ENCODE data around the gene PAGE2B. TPM values are rescaled to one million over a fixed set of nuclear protein-coding genes. Genes with fewer than 3 reads are reported as not detected.
"Not testable (repeated sequence)": the region's sequence is repeated elsewhere in the genome, so short reads cannot be mapped to it uniquely, and the experiment has no call there.

The PAGE2B gene
- total RNA-seq, 1 experiment from 2014 or later, result not detected

DNA sequence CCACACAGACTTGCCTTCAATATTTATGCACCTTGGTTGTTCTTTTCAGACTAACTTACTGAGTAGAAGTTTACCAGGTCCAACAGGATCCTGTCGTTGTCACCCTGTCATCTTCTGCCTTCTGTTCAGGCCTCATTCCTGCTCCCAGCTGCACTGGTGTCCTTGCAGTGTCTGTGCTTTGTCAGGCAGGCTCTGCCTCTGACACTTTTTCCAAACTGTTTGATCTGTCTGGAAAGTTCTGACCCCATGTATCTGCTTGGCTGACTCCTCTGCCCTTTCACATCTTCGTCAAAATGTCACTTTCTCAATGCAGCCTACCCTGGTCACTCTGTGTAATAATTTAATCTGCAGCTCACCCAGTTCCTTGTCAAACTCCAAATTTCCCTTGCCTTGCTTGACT lies 23.9 kb downstream of the PAGE2B start:
- no peaks in the 10 kb centered on the region for H3K9me3 ChIP-seq (ENCODE audit: low read length)
- H3K79me2 ChIP-seq (ENCODE audit: low read length), result no peaks in the 10 kb centered on the region
- no peak for DNase-seq
- no peaks in the 10 kb centered on the region for H3K36me3 ChIP-seq (ENCODE audit: insufficient read depth, low read length)
- H3K9ac ChIP-seq (ENCODE audit: low read length), result no peak overlapping the region
- H3K27ac ChIP-seq (ENCODE audit: low read length), result no peak overlapping the region
- no peak overlapping the region for H3K4me3 ChIP-seq (ENCODE audit: low read length)
- H3K4me1 ChIP-seq (ENCODE audit: low read length), result no peaks in the 10 kb centered on the region
- H3K4me2 ChIP-seq (ENCODE audit: low read depth, low read length, poor library complexity, severe bottlenecking), result no peak overlapping the region
- no peaks in the 10 kb centered on the region for H4K20me1 ChIP-seq (ENCODE audit: insufficient read depth, low read depth, low read length)
- H2AFZ ChIP-seq (ENCODE audit: low read length), result no peak overlapping the region
- H3K9me2 ChIP-seq (replicated peaks; ENCODE audit: insufficient read depth, low read length), result no peaks in the 10 kb centered on the region
- no peaks in the 10 kb centered on the region for H3K27me3 ChIP-seq (ENCODE audit: low read length)

- Histone ChIP-seq H3K27ac (ENCODE audit: low read length) (no peak overlapping the region), H3K79me2 (ENCODE audit: low read length) (no peaks in the 10 kb centered on the region)
Measured at GRCh38 chrX:55099162-55099561, 24.3 kb downstream of the PAGE2B start.

GRCh38 chrX:55102754-55103153 lies 27.9 kb downstream of the PAGE2B start:
- Histone ChIP-seq H2AFZ (ENCODE audit: low read length) (no peak overlapping the region), H3K27me3 (ENCODE audit: low read length) (no peaks in the 10 kb centered on the region), H3K4me2 (ENCODE audit: low read depth, low read length, poor library complexity, severe bottlenecking) (no peak overlapping the region)

More at GRCh38 chrX:55099162-55099561, 24.3 kb downstream of the PAGE2B start:
- Histone ChIP-seq H3K9me3 (ENCODE audit: low read length) (no peaks in the 10 kb centered on the region), H3K36me3 (ENCODE audit: insufficient read depth, low read length) (no peaks in the 10 kb centered on the region), H3K27me3 (ENCODE audit: low read length) (no peaks in the 10 kb centered on the region), H2AFZ (ENCODE audit: low read length) (no peak overlapping the region), H3K4me3 (ENCODE audit: low read length) (no peak overlapping the region), H3K9ac (ENCODE audit: low read length) (no peak overlapping the region), H3K4me1 (ENCODE audit: low read length) (no peaks in the 10 kb centered on the region), H3K4me2 (ENCODE audit: low read depth, low read length, poor library complexity, severe bottlenecking) (no peak overlapping the region), H3K9me2 (replicated peaks; ENCODE audit: insufficient read depth, low read length) (no peaks in the 10 kb centered on the region), H4K20me1 (ENCODE audit: insufficient read depth, low read depth, low read length) (no peaks in the 10 kb centered on the region)
- no peak for DNase-seq

GRCh38 chrX:55107262-55107661 lies 32.4 kb downstream of the PAGE2B start:
- Histone ChIP-seq H3K9me2 (replicated peaks; ENCODE audit: insufficient read depth, low read length) (no peaks in the 10 kb centered on the region), H3K9me3 (ENCODE audit: low read length) (no peaks in the 10 kb centered on the region), H3K9ac (ENCODE audit: low read length) (no peak overlapping the region), H3K4me3 (ENCODE audit: low read length) (no peak overlapping the region), H4K20me1 (ENCODE audit: insufficient read depth, low read depth, low read length) (no peaks in the 10 kb centered on the region), H2AFZ (ENCODE audit: low read length) (no peak overlapping the region), H3K4me2 (ENCODE audit: low read depth, low read length, poor library complexity, severe bottlenecking) (no peak overlapping the region), H3K27ac (ENCODE audit: low read length) (no peak overlapping the region), H3K4me1 (ENCODE audit: low read length) (no peaks in the 10 kb centered on the region), H3K27me3 (ENCODE audit: low read length) (no peaks in the 10 kb centered on the region), H3K36me3 (ENCODE audit: insufficient read depth, low read length) (no peaks in the 10 kb centered on the region), H3K79me2 (ENCODE audit: low read length) (no peaks in the 10 kb centered on the region)
- DNase-seq, result no peak

More at GRCh38 chrX:55102754-55103153, 27.9 kb downstream of the PAGE2B start:
- Histone ChIP-seq H3K4me3 (ENCODE audit: low read length) (no peak overlapping the region), H3K9ac (ENCODE audit: low read length) (no peak overlapping the region), H3K9me3 (ENCODE audit: low read length) (no peaks in the 10 kb centered on the region), H3K4me1 (ENCODE audit: low read length) (no peaks in the 10 kb centered on the region), H4K20me1 (ENCODE audit: insufficient read depth, low read depth, low read length) (no peaks in the 10 kb centered on the region), H3K9me2 (replicated peaks; ENCODE audit: insufficient read depth, low read length) (no peaks in the 10 kb centered on the region), H3K79me2 (ENCODE audit: low read length) (no peaks in the 10 kb centered on the region), H3K36me3 (ENCODE audit: insufficient read depth, low read length) (no peaks in the 10 kb centered on the region), H3K27ac (ENCODE audit: low read length) (no peak overlapping the region)
- DNase-seq, result no peak

DNA sequence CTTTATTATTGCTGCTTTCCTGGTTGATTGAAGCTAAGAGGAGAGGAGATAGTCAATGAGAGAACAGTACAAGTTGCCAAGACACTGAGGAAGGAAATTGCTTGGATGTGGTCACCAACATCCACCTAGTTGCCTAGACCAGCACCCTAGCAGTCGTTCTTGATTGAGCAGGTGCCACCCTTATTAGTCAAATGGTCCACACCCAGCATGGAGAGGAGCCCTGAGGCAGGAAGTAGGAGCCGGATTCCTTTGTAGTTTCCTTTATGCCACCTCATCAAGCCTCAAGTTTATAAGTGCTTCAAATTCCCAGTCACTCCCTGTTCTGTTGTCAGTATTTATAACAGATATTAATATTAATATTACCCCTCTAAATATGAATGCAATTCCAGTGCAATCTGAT lies 33.1 kb downstream of the PAGE2B start:
- no peaks in the 10 kb centered on the region for H3K9me2 ChIP-seq (replicated peaks; ENCODE audit: insufficient read depth, low read length)
- DNase-seq, result no peak
- no peak overlapping the region for H2AFZ ChIP-seq (ENCODE audit: low read length)
- H3K4me3 ChIP-seq (ENCODE audit: low read length), result no peak overlapping the region
- no peaks in the 10 kb centered on the region for H3K36me3 ChIP-seq (ENCODE audit: insufficient read depth, low read length)
- no peak overlapping the region for H3K27ac ChIP-seq (ENCODE audit: low read length)
- no peak overlapping the region for H3K4me2 ChIP-seq (ENCODE audit: low read depth, low read length, poor library complexity, severe bottlenecking)
- no peaks in the 10 kb centered on the region for H3K4me1 ChIP-seq (ENCODE audit: low read length)
- no peaks in the 10 kb centered on the region for H4K20me1 ChIP-seq (ENCODE audit: insufficient read depth, low read depth, low read length)
- H3K9me3 ChIP-seq (ENCODE audit: low read length), result no peaks in the 10 kb centered on the region
- no peak overlapping the region for H3K9ac ChIP-seq (ENCODE audit: low read length)
- no peaks in the 10 kb centered on the region for H3K27me3 ChIP-seq (ENCODE audit: low read length)
- H3K79me2 ChIP-seq (ENCODE audit: low read length), result no peaks in the 10 kb centered on the region

- Histone ChIP-seq H3K4me3 (ENCODE audit: low read length) (no peak overlapping the region), H3K4me2 (ENCODE audit: low read depth, low read length, poor library complexity, severe bottlenecking) (no peak overlapping the region), H2AFZ (ENCODE audit: low read length) (no peak overlapping the region), H3K9me2 (replicated peaks; ENCODE audit: insufficient read depth, low read length) (no peaks in the 10 kb centered on the region), H3K9me3 (ENCODE audit: low read length) (no peaks in the 10 kb centered on the region), H3K79me2 (ENCODE audit: low read length) (no peaks in the 10 kb centered on the region), H4K20me1 (ENCODE audit: insufficient read depth, low read depth, low read length) (no peaks in the 10 kb centered on the region), H3K27ac (ENCODE audit: low read length) (no peak overlapping the region), H3K4me1 (ENCODE audit: low read length) (no peaks in the 10 kb centered on the region), H3K9ac (ENCODE audit: low read length) (no peak overlapping the region), H3K27me3 (ENCODE audit: low read length) (no peaks in the 10 kb centered on the region), H3K36me3 (ENCODE audit: insufficient read depth, low read length) (no peaks in the 10 kb centered on the region)
- DNase-seq, result no peak
Measured at GRCh38 chrX:55109306-55109705, 34.5 kb downstream of the PAGE2B start.

DNA sequence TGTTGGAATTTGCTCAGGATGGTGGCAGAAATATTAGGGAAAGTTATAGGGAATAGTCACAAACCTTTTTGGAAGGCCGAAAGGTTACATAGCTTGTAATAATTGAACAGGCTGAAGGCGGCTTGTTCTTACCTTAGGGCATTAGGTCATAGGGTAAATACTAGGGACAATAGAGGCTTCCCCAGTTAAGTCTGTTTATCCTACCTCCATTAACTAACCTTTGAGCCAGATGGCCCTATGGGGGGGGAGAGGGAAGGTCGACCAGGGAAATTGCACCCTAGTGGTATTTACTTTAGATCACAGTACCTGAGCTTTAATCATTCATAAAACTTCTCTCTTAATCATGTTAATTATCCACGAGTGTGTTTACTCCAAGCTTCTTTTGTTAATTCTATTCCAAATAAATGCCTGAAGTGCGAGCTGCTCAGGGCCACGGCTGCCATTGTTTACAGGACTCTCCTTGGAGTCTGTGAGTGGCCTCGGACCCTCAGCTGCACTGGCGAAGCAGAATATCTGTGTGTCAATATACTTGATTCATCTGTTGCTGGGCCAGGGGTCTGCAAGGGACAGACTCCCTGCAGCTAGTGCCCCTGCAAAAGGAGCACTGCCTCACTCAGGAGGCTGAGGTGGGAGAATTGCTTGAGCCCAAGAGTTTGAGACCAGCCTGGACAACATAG lies 36.9 kb downstream of the PAGE2B start:
- H3K9ac ChIP-seq (ENCODE audit: low read length), result no peak overlapping the region
- no peaks in the 10 kb centered on the region for H3K9me3 ChIP-seq (ENCODE audit: low read length)
- H2AFZ ChIP-seq (ENCODE audit: low read length), result no peak overlapping the region
- H3K36me3 ChIP-seq (ENCODE audit: insufficient read depth, low read length), result no peaks in the 10 kb centered on the region
- H3K4me3 ChIP-seq (ENCODE audit: low read length), result no peak overlapping the region
- no peak overlapping the region for H3K27ac ChIP-seq (ENCODE audit: low read length)
- no peaks in the 10 kb centered on the region for H3K79me2 ChIP-seq (ENCODE audit: low read length)
- no peaks in the 10 kb centered on the region for H4K20me1 ChIP-seq (ENCODE audit: insufficient read depth, low read depth, low read length)
- H3K9me2 ChIP-seq (replicated peaks; ENCODE audit: insufficient read depth, low read length), result no peaks in the 10 kb centered on the region
- H3K4me1 ChIP-seq (ENCODE audit: low read length), result no peaks in the 10 kb centered on the region
- DNase-seq, result no peak
- no peaks in the 10 kb centered on the region for H3K27me3 ChIP-seq (ENCODE audit: low read length)
- H3K4me2 ChIP-seq (ENCODE audit: low read depth, low read length, poor library complexity, severe bottlenecking), result no peak overlapping the region

GRCh38 chrX:55116589-55116988 lies 41.8 kb downstream of the PAGE2B start:
- not testable (repeated sequence) for H3K4me1 ChIP-seq (ENCODE audit: low read length); H2AFZ ChIP-seq (ENCODE audit: low read length); H4K20me1 ChIP-seq (ENCODE audit: insufficient read depth, low read depth, low read length); H3K9ac ChIP-seq (ENCODE audit: low read length); DNase-seq; H3K9me2 ChIP-seq (replicated peaks; ENCODE audit: insufficient read depth, low read length); H3K27ac ChIP-seq (ENCODE audit: low read length); H3K9me3 ChIP-seq (ENCODE audit: low read length); H3K27me3 ChIP-seq (ENCODE audit: low read length); H3K4me3 ChIP-seq (ENCODE audit: low read length); H3K4me2 ChIP-seq (ENCODE audit: low read depth, low read length, poor library complexity, severe bottlenecking); H3K79me2 ChIP-seq (ENCODE audit: low read length); H3K36me3 ChIP-seq (ENCODE audit: insufficient read depth, low read length)

All from Karpas-422 (cell line).